ENCODE data around the gene ZNF304. TPM values are rescaled to one million over a fixed set of nuclear protein-coding genes. Genes with fewer than 3 reads are reported as not detected.

Gene ZNF304
- polyA plus RNA-seq, 1 donor (not counting 4 experiments of a cell fraction or from before 2014, with no cell fraction given): 7.7 TPM

DNA sequence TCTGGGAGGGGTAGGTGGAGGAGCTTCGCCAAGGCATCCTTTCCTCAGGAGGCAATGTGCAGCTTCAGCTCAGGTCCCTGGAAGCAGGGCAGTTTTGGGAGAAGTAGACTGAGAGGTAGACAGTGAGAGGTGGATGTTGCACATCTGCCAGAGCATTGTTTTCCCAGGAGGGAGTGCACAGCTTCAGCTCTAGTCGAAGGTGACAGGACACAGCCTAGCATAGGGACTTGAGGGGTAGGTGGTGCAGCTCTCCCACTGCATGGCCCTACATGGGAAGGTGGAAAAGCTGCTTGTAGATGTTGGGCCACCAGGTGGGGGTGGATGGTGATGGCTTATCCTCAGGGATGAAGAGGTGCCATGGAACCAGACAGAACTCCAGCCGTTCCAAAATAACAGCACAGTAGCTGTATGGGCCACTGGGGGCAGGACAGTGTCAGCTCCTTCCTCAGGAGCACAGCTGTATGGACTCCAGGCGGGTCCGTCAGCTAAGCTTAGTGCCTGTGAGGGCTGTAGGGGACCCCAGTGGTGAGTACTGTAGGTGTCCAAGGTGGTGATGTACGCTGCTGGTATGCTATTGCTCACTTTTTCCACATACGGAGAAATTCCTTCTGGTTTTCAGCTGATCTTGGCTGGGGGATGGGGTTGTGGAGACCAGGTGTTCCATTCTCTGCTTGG lies 48.2 kb upstream of the ZNF304 start:
- Histone ChIP-seq H3K27me3 (ENCODE audit: control insufficient read depth, extremely low read depth, insufficient read depth, low read length) (no peaks in the 10 kb centered on the region), H3K4me2 (ENCODE audit: control insufficient read depth, extremely low read depth, insufficient read depth, low read depth, low read length) (peak overlapping the region; percentile 55), H3K79me2 (ENCODE audit: control insufficient read depth, insufficient read depth, low read length) (peaks cover 43% of the 10 kb centered on the region), H4K20me1 (ENCODE audit: control insufficient read depth, extremely low read depth, insufficient read depth, low read length) (peaks cover 13% of the 10 kb centered on the region), H3K36me3 (ENCODE audit: control insufficient read depth in 2 of 2, extremely low read depth in 1 of 2, insufficient read depth in 2 of 2, low read length in 2 of 2) (peaks cover 0 to 18% of the 10 kb centered on the region in 2 experiments), H3K27ac (ENCODE audit: control insufficient read depth, insufficient read depth, low read length) (peak overlapping the region; percentile 82), H3K9ac (ENCODE audit: control insufficient read depth, extremely low read depth, insufficient read depth, low read length) (peak overlapping the region; percentile 40), H3K4me1 (ENCODE audit: control insufficient read depth, extremely low read depth, insufficient read depth, low read length) (peaks cover 47% of the 10 kb centered on the region), H3K4me3 (ENCODE audit: control insufficient read depth in 2 of 3, extremely low read depth in 1 of 3, insufficient read depth in 2 of 3, low read depth in 1 of 3, low read length in 3 of 3) (peak overlapping the region in 1 of 3 experiments; percentile 2), H3K9me1 (ENCODE audit: control insufficient read depth, extremely low read depth, insufficient read depth, low read length) (peaks cover 10% of the 10 kb centered on the region), H3K9me3 (ENCODE audit: control insufficient read depth, low read depth, low read length) (no peaks in the 10 kb centered on the region), H2AFZ (ENCODE audit: control insufficient read depth, low read length) (no peak overlapping the region)
- dilution Hi-C loops (cut with MboI; ENCODE audit: extremely low pct_ligation_motif_present, low sequenced_read_pairs): no loop called here
- no peak for DNase-seq (ENCODE audit: low read depth, low spot score)
- FAIRE-seq: no peak
- TF ChIP-seq, protein P1, sequence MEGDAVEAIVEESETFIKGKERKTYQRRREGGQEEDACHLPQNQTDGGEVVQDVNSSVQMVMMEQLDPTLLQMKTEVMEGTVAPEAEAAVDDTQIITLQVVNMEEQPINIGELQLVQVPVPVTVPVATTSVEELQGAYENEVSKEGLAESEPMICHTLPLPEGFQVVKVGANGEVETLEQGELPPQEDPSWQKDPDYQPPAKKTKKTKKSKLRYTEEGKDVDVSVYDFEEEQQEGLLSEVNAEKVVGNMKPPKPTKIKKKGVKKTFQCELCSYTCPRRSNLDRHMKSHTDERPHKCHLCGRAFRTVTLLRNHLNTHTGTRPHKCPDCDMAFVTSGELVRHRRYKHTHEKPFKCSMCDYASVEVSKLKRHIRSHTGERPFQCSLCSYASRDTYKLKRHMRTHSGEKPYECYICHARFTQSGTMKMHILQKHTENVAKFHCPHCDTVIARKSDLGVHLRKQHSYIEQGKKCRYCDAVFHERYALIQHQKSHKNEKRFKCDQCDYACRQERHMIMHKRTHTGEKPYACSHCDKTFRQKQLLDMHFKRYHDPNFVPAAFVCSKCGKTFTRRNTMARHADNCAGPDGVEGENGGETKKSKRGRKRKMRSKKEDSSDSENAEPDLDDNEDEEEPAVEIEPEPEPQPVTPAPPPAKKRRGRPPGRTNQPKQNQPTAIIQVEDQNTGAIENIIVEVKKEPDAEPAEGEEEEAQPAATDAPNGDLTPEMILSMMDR (optimal IDR thresholded peaks at IDR 0.05 in 1 of 3, IDR thresholded peaks at IDR 0.05 in 1 of 3, conservative IDR thresholded peaks at IDR 0.05 in 1 of 3; ENCODE audit: extremely low read depth in 1 of 3, insufficient read depth in 2 of 3, low read length in 3 of 3): peak in 2 of 3 experiments; percentile 12 to 13
- TF ChIP-seq EZH2 (IDR thresholded peaks at IDR 0.05; ENCODE audit: low read length): no peak

DNA sequence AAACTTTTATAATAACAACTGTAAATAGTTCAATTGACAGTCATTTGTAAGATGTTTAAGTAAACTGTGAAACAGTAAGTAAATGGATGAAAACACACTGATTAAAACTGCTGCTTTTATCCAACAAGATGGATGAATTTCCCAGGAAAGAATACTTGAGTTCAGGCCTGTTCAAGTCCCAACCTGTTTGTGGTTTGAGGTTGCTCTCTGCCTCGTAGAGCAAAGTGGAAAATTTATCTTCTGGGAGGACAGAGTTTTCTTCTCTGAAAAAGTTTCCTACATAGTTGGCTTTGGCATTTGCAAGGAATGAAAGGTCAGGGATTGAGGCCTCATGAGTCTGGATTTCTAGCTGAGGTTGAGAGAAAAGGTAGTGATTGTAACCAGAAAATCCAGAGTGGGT lies 46.0 kb upstream of the ZNF304 start:
- H3K79me2 ChIP-seq (ENCODE audit: control insufficient read depth, insufficient read depth, low read length): peaks cover 28% of the 10 kb centered on the region
- H3K4me1 ChIP-seq (ENCODE audit: control insufficient read depth, extremely low read depth, insufficient read depth, low read length): peaks cover 47% of the 10 kb centered on the region
- H3K9ac ChIP-seq (ENCODE audit: control insufficient read depth, extremely low read depth, insufficient read depth, low read length): no peak overlapping the region
- TF ChIP-seq EZH2 (IDR thresholded peaks at IDR 0.05; ENCODE audit: low read length): no peak
- TF ChIP-seq, protein P1 (optimal IDR thresholded peaks at IDR 0.05 in 1 of 3, IDR thresholded peaks at IDR 0.05 in 1 of 3, conservative IDR thresholded peaks at IDR 0.05 in 1 of 3; ENCODE audit: extremely low read depth in 1 of 3, insufficient read depth in 2 of 3, low read length in 3 of 3): no peak
- dilution Hi-C loops (cut with MboI; ENCODE audit: extremely low pct_ligation_motif_present, low sequenced_read_pairs): no loop called here
- H3K27ac ChIP-seq (ENCODE audit: control insufficient read depth, insufficient read depth, low read length): peak overlapping the region; percentile 59
- peak overlapping the region in 1 of 3 experiments; percentile 29 for H3K4me3 ChIP-seq (ENCODE audit: control insufficient read depth in 2 of 3, extremely low read depth in 1 of 3, insufficient read depth in 2 of 3, low read depth in 1 of 3, low read length in 3 of 3)
- H3K9me3 ChIP-seq (ENCODE audit: control insufficient read depth, low read depth, low read length): no peaks in the 10 kb centered on the region
- H3K9me1 ChIP-seq (ENCODE audit: control insufficient read depth, extremely low read depth, insufficient read depth, low read length): peaks cover 10% of the 10 kb centered on the region
- no peak for FAIRE-seq
- H3K27me3 ChIP-seq (ENCODE audit: control insufficient read depth, extremely low read depth, insufficient read depth, low read length): no peaks in the 10 kb centered on the region
- peak overlapping the region; percentile 61 for H3K4me2 ChIP-seq (ENCODE audit: control insufficient read depth, extremely low read depth, insufficient read depth, low read depth, low read length)
- peaks cover 13% of the 10 kb centered on the region for H4K20me1 ChIP-seq (ENCODE audit: control insufficient read depth, extremely low read depth, insufficient read depth, low read length)
- peaks cover 0 to 18% of the 10 kb centered on the region in 2 experiments for H3K36me3 ChIP-seq (ENCODE audit: control insufficient read depth in 2 of 2, extremely low read depth in 1 of 2, insufficient read depth in 2 of 2, low read length in 2 of 2)
- DNase-seq (ENCODE audit: low read depth, low spot score): no peak
- no peak overlapping the region for H2AFZ ChIP-seq (ENCODE audit: control insufficient read depth, low read length)

All from keratinocyte (primary cell).